Activated CD8-positive, alpha-beta T cell treated with anti-CD3 and anti-CD28 coated beads for 36 hours (primary cell): ENCODE results near the gene PPP1R3G. TPM values are rescaled to one million over a fixed set of nuclear protein-coding genes. Genes with fewer than 3 reads are reported as not detected.

Experiments used
- total RNA-seq, 2 experiments: library from RNA; stranded (reverse); gene quantifications; one replicate each; pipeline ENCODE4 v1.2.3, GENCODE V29; 2021

The PPP1R3G gene
- total RNA-seq, 2 experiments from 2014 or later = 0.14 to 0.16 TPM

Other genes starting within 250 kb of the PPP1R3G start
- 10 to 100 TPM in 1 of 2 experiments, 1 to 10 TPM in 1; 9.5 to 11.1 TPM for gene RPP40, start 81.3 kb upstream of the PPP1R3G start, total RNA-seq
- gene LYRM4, start 175.6 kb downstream of the PPP1R3G start, total RNA-seq = 10 to 100 TPM; 43.5 to 50.6 TPM
- gene FARS2, start 176.2 kb downstream of the PPP1R3G start, total RNA-seq = 10 to 100 TPM; 15.7 to 18.5 TPM